Astrocyte (in vitro differentiated cells and primary cell): ENCODE measurements around the gene IMP4.

ENCODE experiments used
- CTCF ChIP-seq: IDR thresholded peaks from 2 replicates; pipeline ENCODE4 v1.5.1; 2011; ENCODE audit warnings: low read depth, mild to moderate bottlenecking, inconsistent platforms, low read length, moderate library complexity; ENCODE audit not compliant: insufficient read depth
- EZH2 ChIP-seq: IDR thresholded peaks from 2 replicates; pipeline ENCODE4 v1.6.1; 2012; ENCODE audit warnings: mild to moderate bottlenecking, low read length, inconsistent platforms; ENCODE audit not compliant: insufficient read depth

- TF ChIP-seq EZH2 (no peak), CTCF (no peak)
Observed at GRCh38 chr2:130381619-130382018, 38.9 kb downstream of the IMP4 start.
